ENCODE results near the gene PROSER2. TPM values are rescaled to one million over a fixed set of nuclear protein-coding genes. Genes with fewer than 3 reads are reported as not detected.

Gene PROSER2
- total and polyA plus RNA-seq, 2 of the 13 experiments (the other 11 are each of a cell fraction or from before 2014, with no cell fraction given) = 6.9 to 7.7 TPM

GRCh38 chr10:11823122-11823988 is at the start of gene PROSER2 (continued):
- TF ChIP-seq ZNF281 (CRISPR knock-in tag; IDR thresholded peaks at IDR 0.05; ENCODE audit: borderline replicate concordance) (0 out of 2 replicates have a peak, but pooled peaks have one; percentile 9), CEBPG (CRISPR knock-in tag; IDR thresholded peaks at IDR 0.05) (no peak), ZNF781 (CRISPR knock-in tag; IDR thresholded peaks at IDR 0.05; ENCODE audit: borderline replicate concordance, not compliant biosample characterization) (no peak), SMAD3 (CRISPR knock-in tag; IDR thresholded peaks at IDR 0.05) (no peak), SMAD1 (CRISPR knock-in tag; IDR thresholded peaks at IDR 0.05; ENCODE audit: borderline replicate concordance, low read depth) (no peak), POLR2AphosphoS5 (IDR thresholded peaks at IDR 0.05; ENCODE audit: low read depth, low read length) (peak; percentile 57), HES4 (CRISPR knock-in tag; IDR thresholded peaks at IDR 0.05; ENCODE audit: borderline replicate concordance) (peak; percentile 37; the same call in 1 of the 2 replicates), ZNF205 (CRISPR knock-in tag; IDR thresholded peaks at IDR 0.05) (no peak), MEF2D (CRISPR knock-in tag; IDR thresholded peaks at IDR 0.05) (no peak), ZKSCAN1 (IDR thresholded peaks at IDR 0.05; ENCODE audit: low read length) (no peak), PRDM4 (CRISPR knock-in tag; IDR thresholded peaks at IDR 0.05; ENCODE audit: borderline replicate concordance) (no peak), DNMT1 (CRISPR knock-in tag; IDR thresholded peaks at IDR 0.05) (peak; percentile 49; the same call in 1 of the 2 replicates), ZNF512 (CRISPR knock-in tag; IDR thresholded peaks at IDR 0.05) (no peak), ZMYM4 (CRISPR knock-in tag; IDR thresholded peaks at IDR 0.05) (no peak; the same call in 1 of the 2 replicates), NRL (CRISPR knock-in tag; IDR thresholded peaks at IDR 0.05; ENCODE audit: borderline replicate concordance) (no peak), RFX5 (IDR thresholded peaks at IDR 0.05; ENCODE audit: low read depth, low read length) (no peak)
- TF ChIP-seq, protein P1, sequence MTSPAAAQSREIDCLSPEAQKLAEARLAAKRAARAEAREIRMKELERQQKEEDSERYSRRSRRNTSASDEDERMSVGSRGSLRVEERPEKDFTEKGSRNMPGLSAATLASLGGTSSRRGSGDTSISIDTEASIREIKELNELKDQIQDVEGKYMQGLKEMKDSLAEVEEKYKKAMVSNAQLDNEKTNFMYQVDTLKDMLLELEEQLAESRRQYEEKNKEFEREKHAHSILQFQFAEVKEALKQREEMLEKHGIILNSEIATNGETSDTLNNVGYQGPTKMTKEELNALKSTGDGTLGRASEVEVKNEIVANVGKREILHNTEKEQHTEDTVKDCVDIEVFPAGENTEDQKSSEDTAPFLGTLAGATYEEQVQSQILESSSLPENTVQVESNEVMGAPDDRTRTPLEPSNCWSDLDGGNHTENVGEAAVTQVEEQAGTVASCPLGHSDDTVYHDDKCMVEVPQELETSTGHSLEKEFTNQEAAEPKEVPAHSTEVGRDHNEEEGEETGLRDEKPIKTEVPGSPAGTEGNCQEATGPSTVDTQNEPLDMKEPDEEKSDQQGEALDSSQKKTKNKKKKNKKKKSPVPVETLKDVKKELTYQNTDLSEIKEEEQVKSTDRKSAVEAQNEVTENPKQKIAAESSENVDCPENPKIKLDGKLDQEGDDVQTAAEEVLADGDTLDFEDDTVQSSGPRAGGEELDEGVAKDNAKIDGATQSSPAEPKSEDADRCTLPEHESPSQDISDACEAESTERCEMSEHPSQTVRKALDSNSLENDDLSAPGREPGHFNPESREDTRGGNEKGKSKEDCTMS (CRISPR knock-in tag; conservative IDR thresholded peaks at IDR 0.05) = no peak

Data from HepG2 (cell line).